Activated naive CD4-positive, alpha-beta T cell treated with anti-CD3 and anti-CD28 coated beads, Interleukin-2, amount 50 U/mL, for 24 hours (primary cell): ENCODE results near the gene DERA.

Experiments
- H3K27ac Mint-ChIP-seq: one replicate; pipeline ENCODE4 v1.8.0; 2021; ENCODE audit warnings: mild to moderate bottlenecking, mixed read lengths
- H3K27me3 Mint-ChIP-seq: one replicate; pipeline ENCODE4 v1.8.0; 2021; ENCODE audit warnings: mixed read lengths
- H3K36me3 Mint-ChIP-seq: one replicate; pipeline ENCODE4 v1.8.0; 2021; ENCODE audit warnings: mixed read lengths
- H3K4me1 Mint-ChIP-seq: one replicate; pipeline ENCODE4 v1.8.0; 2021; ENCODE audit warnings: mixed read lengths
- H3K4me3 Mint-ChIP-seq: one replicate; pipeline ENCODE4 v1.8.0; 2021; ENCODE audit warnings: mild to moderate bottlenecking, mixed read lengths
- H3K9me3 Mint-ChIP-seq: one replicate; pipeline ENCODE4 v1.8.0; 2021; ENCODE audit warnings: mixed read lengths

The DERA gene

GRCh38 chr12:15971211-15971610 lies 60.1 kb downstream of the DERA start:
- Mint-ChIP-seq H3K9me3 (no peaks in the 10 kb centered on the region), H3K27me3 (no peaks in the 10 kb centered on the region), H3K36me3 (peaks cover 11% of the 10 kb centered on the region), H3K4me3 (no peak overlapping the region), H3K4me1 (no peaks in the 10 kb centered on the region), H3K27ac (no peak overlapping the region)

- Mint-ChIP-seq H3K27ac (no peak overlapping the region), H3K4me3 (no peak overlapping the region), H3K27me3 (no peaks in the 10 kb centered on the region), H3K4me1 (no peaks in the 10 kb centered on the region), H3K9me3 (no peaks in the 10 kb centered on the region), H3K36me3 (peaks cover 12% of the 10 kb centered on the region)
Observed at GRCh38 chr12:15972894-15973293, 61.8 kb downstream of the DERA start.

- Mint-ChIP-seq H3K4me3 (no peak overlapping the region), H3K9me3 (no peaks in the 10 kb centered on the region), H3K27me3 (no peaks in the 10 kb centered on the region), H3K27ac (no peak overlapping the region), H3K36me3 (peaks cover 17% of the 10 kb centered on the region), H3K4me1 (no peaks in the 10 kb centered on the region)
Observed at GRCh38 chr12:15977999-15978951, 67.1 kb downstream of the DERA start.

GRCh38 chr12:15979096-15980092 lies 68.3 kb downstream of the DERA start:
- Mint-ChIP-seq H3K4me1 (no peaks in the 10 kb centered on the region), H3K27me3 (no peaks in the 10 kb centered on the region), H3K4me3 (no peak overlapping the region), H3K36me3 (peaks cover 21% of the 10 kb centered on the region), H3K9me3 (no peaks in the 10 kb centered on the region), H3K27ac (no peak overlapping the region)

GRCh38 chr12:15982071-15982470 lies 70.9 kb downstream of the DERA start:
- H3K4me1 Mint-ChIP-seq, result no peaks in the 10 kb centered on the region
- no peaks in the 10 kb centered on the region for H3K27me3 Mint-ChIP-seq
- H3K36me3 Mint-ChIP-seq, result peaks cover 37% of the 10 kb centered on the region
- no peak overlapping the region for H3K27ac Mint-ChIP-seq
- no peaks in the 10 kb centered on the region for H3K9me3 Mint-ChIP-seq
- no peak overlapping the region for H3K4me3 Mint-ChIP-seq

- H3K9me3 Mint-ChIP-seq, result no peaks in the 10 kb centered on the region
- no peak overlapping the region for H3K27ac Mint-ChIP-seq
- no peak overlapping the region for H3K4me3 Mint-ChIP-seq
- H3K36me3 Mint-ChIP-seq, result peaks cover 38% of the 10 kb centered on the region
- H3K27me3 Mint-ChIP-seq, result no peaks in the 10 kb centered on the region
- H3K4me1 Mint-ChIP-seq, result no peaks in the 10 kb centered on the region
Observed at GRCh38 chr12:15982471-15982870, 71.3 kb downstream of the DERA start.

GRCh38 chr12:15982921-15983320 lies 71.8 kb downstream of the DERA start:
- no peak overlapping the region for H3K27ac Mint-ChIP-seq
- peaks cover 37% of the 10 kb centered on the region for H3K36me3 Mint-ChIP-seq
- H3K9me3 Mint-ChIP-seq, result no peaks in the 10 kb centered on the region

GRCh38 chr12:15984097-15984800 lies 73.1 kb downstream of the DERA start:
- peaks cover 33% of the 10 kb centered on the region for H3K36me3 Mint-ChIP-seq

More at GRCh38 chr12:15982921-15983320, 71.8 kb downstream of the DERA start:
- Mint-ChIP-seq H3K4me3 (no peak overlapping the region), H3K4me1 (no peaks in the 10 kb centered on the region), H3K27me3 (no peaks in the 10 kb centered on the region)

GRCh38 chr12:15984963-15985362 lies 73.8 kb downstream of the DERA start:
- Mint-ChIP-seq H3K27ac (no peak overlapping the region), H3K9me3 (no peaks in the 10 kb centered on the region), H3K27me3 (no peaks in the 10 kb centered on the region), H3K4me3 (no peak overlapping the region), H3K4me1 (no peaks in the 10 kb centered on the region), H3K36me3 (peaks cover 35% of the 10 kb centered on the region)

More at GRCh38 chr12:15984097-15984800, 73.1 kb downstream of the DERA start:
- Mint-ChIP-seq H3K4me1 (no peaks in the 10 kb centered on the region), H3K4me3 (no peak overlapping the region), H3K9me3 (no peaks in the 10 kb centered on the region), H3K27ac (no peak overlapping the region), H3K27me3 (no peaks in the 10 kb centered on the region)

- H3K4me3 Mint-ChIP-seq, result no peak overlapping the region
- peaks cover 52% of the 10 kb centered on the region for H3K36me3 Mint-ChIP-seq
- H3K4me1 Mint-ChIP-seq, result no peaks in the 10 kb centered on the region
- no peaks in the 10 kb centered on the region for H3K9me3 Mint-ChIP-seq
- no peaks in the 10 kb centered on the region for H3K27me3 Mint-ChIP-seq
- H3K27ac Mint-ChIP-seq, result no peak overlapping the region
Observed at GRCh38 chr12:15987696-15988095, 76.6 kb downstream of the DERA start.

- H3K27ac Mint-ChIP-seq, result no peak overlapping the region
- H3K4me3 Mint-ChIP-seq, result no peak overlapping the region
- H3K4me1 Mint-ChIP-seq, result no peaks in the 10 kb centered on the region
- no peaks in the 10 kb centered on the region for H3K27me3 Mint-ChIP-seq
- H3K36me3 Mint-ChIP-seq, result peaks cover 47% of the 10 kb centered on the region
- no peaks in the 10 kb centered on the region for H3K9me3 Mint-ChIP-seq
Observed at GRCh38 chr12:15988983-15989755, 78.0 kb downstream of the DERA start.

GRCh38 chr12:15995801-15996200 lies 84.7 kb downstream of the DERA start:
- Mint-ChIP-seq H3K27me3 (no peaks in the 10 kb centered on the region), H3K36me3 (peaks cover 33% of the 10 kb centered on the region), H3K9me3 (no peaks in the 10 kb centered on the region), H3K27ac (no peak overlapping the region), H3K4me1 (no peaks in the 10 kb centered on the region), H3K4me3 (no peak overlapping the region)

- H3K9me3 Mint-ChIP-seq, result no peaks in the 10 kb centered on the region
- peaks cover 30% of the 10 kb centered on the region for H3K36me3 Mint-ChIP-seq
- no peaks in the 10 kb centered on the region for H3K27me3 Mint-ChIP-seq
- no peaks in the 10 kb centered on the region for H3K4me1 Mint-ChIP-seq
- H3K4me3 Mint-ChIP-seq, result no peak overlapping the region
- no peak overlapping the region for H3K27ac Mint-ChIP-seq
Observed at GRCh38 chr12:15996254-15996653, 85.1 kb downstream of the DERA start.

- Mint-ChIP-seq H3K27ac (no peak overlapping the region), H3K4me3 (no peak overlapping the region), H3K9me3 (no peaks in the 10 kb centered on the region), H3K36me3 (peaks cover 26% of the 10 kb centered on the region), H3K27me3 (no peaks in the 10 kb centered on the region), H3K4me1 (no peaks in the 10 kb centered on the region)
Observed at GRCh38 chr12:15996948-15997347, 85.8 kb downstream of the DERA start.
